MCF 10A (cell line): ENCODE data around the gene NBEAL1. TPM values are rescaled to one million over a fixed set of nuclear protein-coding genes. Genes with fewer than 3 reads are reported as not detected.

Source experiments
- BruUV-seq: library from RNA; stranded (reverse); fragments of 400-500 nt; replicated peaks from 2 replicates; lab custom pipeline; 2021; lab: Mats Ljungman, UMichigan
- CTCF ChIA-PET: fragments of 300-600 bp; sonication (Branson Sonifier 250); formaldehyde crosslinking; extraction: SDS; loops from one replicate; lab custom pipeline; 2021; ENCODE audit warnings: antibody characterized with exemption, inconsistent platforms; lab: Yijun Ruan, JAX
- POLR2A ChIA-PET: fragments of 300-600, 350-650 bp; sonication (Branson Sonifier 250); formaldehyde crosslinking; extraction: SDS; loops from one replicate; lab custom pipeline; 2020; ENCODE audit warnings: antibody characterized with exemption, inconsistent platforms; lab: Yijun Ruan, JAX
- DNase-seq: peaks from one replicate; pipeline ENCODE4 v3.0.0-alpha.2; 2018; ENCODE audit not compliant: unreplicated experiment
- H3K27ac Mint-ChIP-seq: one replicate; pipeline ENCODE4 v1.8.0; 2022; ENCODE audit warnings: mild to moderate bottlenecking, low read depth, mixed read lengths; ENCODE audit not compliant: unreplicated experiment
- H3K27me3 Mint-ChIP-seq: one replicate; pipeline ENCODE4 v1.8.0; 2022; ENCODE audit warnings: mixed read lengths; ENCODE audit not compliant: insufficient read depth, unreplicated experiment
- H3K36me3 Mint-ChIP-seq: one replicate; pipeline ENCODE4 v1.8.0; 2022; ENCODE audit warnings: mild to moderate bottlenecking, moderate library complexity, mixed read lengths; ENCODE audit not compliant: insufficient read depth, unreplicated experiment
- H3K4me1 Mint-ChIP-seq: one replicate; pipeline ENCODE4 v1.8.0; 2022; ENCODE audit warnings: mixed read lengths; ENCODE audit not compliant: insufficient read depth, unreplicated experiment
- H3K4me3 Mint-ChIP-seq: one replicate; pipeline ENCODE4 v1.8.0; 2022; ENCODE audit warnings: mild to moderate bottlenecking, moderate library complexity, mixed read lengths; ENCODE audit not compliant: unreplicated experiment
- H3K9me3 Mint-ChIP-seq: one replicate; pipeline ENCODE4 v1.8.0; 2022; ENCODE audit warnings: mixed read lengths; ENCODE audit not compliant: unreplicated experiment
- intact Hi-C: fragments of 100-400 bp; cut with micrococcal nuclease; formaldehyde crosslinking; loops from 2 replicates; pipeline ENCODE4 v1.14.1; 2022
- total RNA-seq: library from RNA; stranded (reverse); gene quantifications from 2 replicates; pipeline ENCODE4 v1.2.3, GENCODE V29; 2022
- TF ChIP-seq, protein P1 (sequence below): fragments of 200-600 bp; IDR thresholded peaks from one replicate; pipeline ENCODE4 v1.8.0; 2022; ENCODE audit warnings: antibody characterized with exemption, mild to moderate bottlenecking; ENCODE audit not compliant: unreplicated experiment

The NBEAL1 gene
- total RNA-seq, 1 experiment from 2014 or later, result 18.8 TPM

DNA sequence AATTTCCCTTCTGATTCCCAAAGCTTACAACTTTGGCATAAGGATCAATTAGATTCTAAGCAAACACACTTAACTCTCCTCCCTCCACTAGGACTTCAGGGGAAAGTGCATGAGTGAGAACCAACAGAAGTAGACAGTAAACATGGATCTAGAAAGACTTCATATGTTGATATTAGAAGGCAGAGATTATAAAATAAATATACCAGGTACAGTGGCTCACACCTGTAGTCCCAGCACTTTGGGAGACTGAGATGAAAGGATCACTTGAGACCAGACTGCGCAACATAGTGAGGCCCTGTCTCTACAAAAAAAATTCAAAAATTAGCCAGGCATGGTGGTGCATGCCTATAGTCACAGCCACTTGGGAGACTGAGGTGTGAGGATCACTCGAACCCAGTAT is 15.9 kb downstream of the NBEAL1 start:
- CTCF ChIA-PET, result no interaction called here

DNA sequence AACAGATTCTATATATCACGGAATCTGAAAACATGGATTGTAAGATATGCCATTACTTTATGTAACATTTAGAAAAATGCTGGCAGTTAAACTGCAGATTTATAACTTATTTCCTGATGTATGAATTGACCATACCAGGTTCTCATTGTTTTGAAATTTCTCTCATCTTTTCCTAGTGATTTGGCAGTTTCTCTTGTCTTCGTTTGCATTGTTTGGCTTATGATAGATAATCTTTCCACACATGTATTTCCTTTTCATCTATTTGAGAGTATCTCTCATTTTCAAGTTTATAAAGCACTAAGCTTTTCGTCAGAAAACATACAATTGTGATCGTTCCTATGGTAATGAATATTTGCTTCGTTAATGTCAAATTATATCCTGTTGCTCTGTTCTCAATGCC is 16.3 kb downstream of the NBEAL1 start:
- Mint-ChIP-seq H3K36me3 (peaks cover 7% of the 10 kb centered on the region), H3K4me1 (peaks cover 7% of the 10 kb centered on the region), H3K9me3 (no peaks in the 10 kb centered on the region), H3K4me3 (no peak overlapping the region), H3K27me3 (no peaks in the 10 kb centered on the region), H3K27ac (no peak overlapping the region)
- TF ChIP-seq, protein P1, sequence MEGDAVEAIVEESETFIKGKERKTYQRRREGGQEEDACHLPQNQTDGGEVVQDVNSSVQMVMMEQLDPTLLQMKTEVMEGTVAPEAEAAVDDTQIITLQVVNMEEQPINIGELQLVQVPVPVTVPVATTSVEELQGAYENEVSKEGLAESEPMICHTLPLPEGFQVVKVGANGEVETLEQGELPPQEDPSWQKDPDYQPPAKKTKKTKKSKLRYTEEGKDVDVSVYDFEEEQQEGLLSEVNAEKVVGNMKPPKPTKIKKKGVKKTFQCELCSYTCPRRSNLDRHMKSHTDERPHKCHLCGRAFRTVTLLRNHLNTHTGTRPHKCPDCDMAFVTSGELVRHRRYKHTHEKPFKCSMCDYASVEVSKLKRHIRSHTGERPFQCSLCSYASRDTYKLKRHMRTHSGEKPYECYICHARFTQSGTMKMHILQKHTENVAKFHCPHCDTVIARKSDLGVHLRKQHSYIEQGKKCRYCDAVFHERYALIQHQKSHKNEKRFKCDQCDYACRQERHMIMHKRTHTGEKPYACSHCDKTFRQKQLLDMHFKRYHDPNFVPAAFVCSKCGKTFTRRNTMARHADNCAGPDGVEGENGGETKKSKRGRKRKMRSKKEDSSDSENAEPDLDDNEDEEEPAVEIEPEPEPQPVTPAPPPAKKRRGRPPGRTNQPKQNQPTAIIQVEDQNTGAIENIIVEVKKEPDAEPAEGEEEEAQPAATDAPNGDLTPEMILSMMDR, result no peak
- CTCF ChIA-PET, result no interaction called here
- no TSS peak for BruUV-seq
- intact Hi-C loops, result no loop called here
- POLR2A ChIA-PET, result interaction anchor here (1.4 kb wide), 1 partner anchor 13 kb away, joined by 4 read pairs; no protein-coding TSS in a partner anchor
- no peak for DNase-seq

More for the DNA sequence above, 15.9 kb downstream of the NBEAL1 start:
- Mint-ChIP-seq H3K9me3 (no peaks in the 10 kb centered on the region), H3K36me3 (peaks cover 7% of the 10 kb centered on the region), H3K27me3 (no peaks in the 10 kb centered on the region), H3K4me3 (no peak overlapping the region), H3K4me1 (peaks cover 12% of the 10 kb centered on the region), H3K27ac (no peak overlapping the region)
- no TSS peak for BruUV-seq
- DNase-seq, result no peak
- TF ChIP-seq, protein P1, result no peak
- POLR2A ChIA-PET, result interaction anchor here (1.4 kb wide), 1 partner anchor 13 kb away, joined by 4 read pairs; no protein-coding TSS in a partner anchor
- intact Hi-C loops, result no loop called here

DNA sequence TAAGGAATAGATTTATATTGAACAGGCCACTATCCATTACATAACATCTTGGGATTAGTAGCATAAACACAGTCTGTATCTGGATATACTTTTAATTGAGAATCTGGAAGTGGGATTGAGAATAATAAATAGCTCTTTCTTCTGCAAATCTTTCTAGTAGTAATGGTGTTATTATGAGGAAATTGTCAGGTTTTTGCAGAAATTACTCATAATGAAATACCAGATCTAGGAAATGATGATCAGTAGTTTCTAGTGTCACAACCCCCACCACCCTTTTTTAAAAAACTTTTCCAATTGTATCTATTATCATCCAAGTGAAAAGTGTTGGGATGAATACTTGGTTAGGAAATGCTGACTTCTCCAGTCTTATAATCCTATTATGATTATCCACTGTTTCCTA is 18.7 kb downstream of the NBEAL1 start:
- peaks cover 7% of the 10 kb centered on the region for H3K36me3 Mint-ChIP-seq
- no peak for DNase-seq
- H3K27me3 Mint-ChIP-seq, result no peaks in the 10 kb centered on the region
- BruUV-seq, result no TSS peak
- ChIA-PET POLR2A (no interaction called here), CTCF (no interaction called here)
- H3K4me3 Mint-ChIP-seq, result no peak overlapping the region
- intact Hi-C loops, result no loop called here
- no peaks in the 10 kb centered on the region for H3K9me3 Mint-ChIP-seq
- H3K27ac Mint-ChIP-seq, result no peak overlapping the region
- H3K4me1 Mint-ChIP-seq, result peaks cover 11% of the 10 kb centered on the region
- TF ChIP-seq, protein P1, result no peak

DNA sequence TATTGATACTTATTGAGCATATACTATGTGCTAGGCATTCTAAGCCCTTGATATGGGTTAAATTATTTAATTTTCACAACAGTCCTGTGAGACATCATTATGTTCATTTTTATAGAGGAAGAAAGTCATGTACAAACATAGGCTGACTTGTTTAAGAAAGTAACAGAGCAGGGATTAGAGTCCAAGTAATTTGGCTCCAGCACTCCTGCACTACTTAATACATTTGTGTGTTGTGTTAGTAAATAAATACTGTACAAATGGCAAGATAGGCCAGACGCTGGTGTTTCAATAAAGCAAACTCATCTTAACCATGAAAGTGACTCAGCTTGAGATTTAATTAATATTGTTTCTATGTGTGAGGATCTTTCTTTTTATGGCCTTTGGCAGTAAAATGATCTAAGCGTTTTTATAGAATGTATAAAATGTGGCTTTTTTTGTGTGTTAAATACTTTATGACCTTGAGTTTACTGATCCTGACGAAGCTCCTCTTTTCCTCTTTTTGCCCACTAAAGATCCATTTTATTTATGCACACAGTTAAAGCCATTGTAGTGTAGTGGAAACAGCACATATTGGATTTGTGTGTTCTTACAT is 21.3 kb downstream of the NBEAL1 start:
- ChIA-PET CTCF (interaction anchor here (0.6 to 1.1 kb wide), 2 partner anchors 14 to 127 kb away, joined by 3 to 6 read pairs; no protein-coding TSS in a partner anchor), POLR2A (interaction anchor here (1.2 kb wide), 1 partner anchor 22 kb away, joined by 4 read pairs; the partner anchor contains the start of gene NBEAL1)
- Mint-ChIP-seq H3K9me3 (no peaks in the 10 kb centered on the region), H3K27ac (no peak overlapping the region), H3K4me3 (no peak overlapping the region), H3K27me3 (no peaks in the 10 kb centered on the region), H3K36me3 (peaks cover 13% of the 10 kb centered on the region), H3K4me1 (peaks cover 11% of the 10 kb centered on the region)
- TF ChIP-seq, protein P1, result no peak
- intact Hi-C loops, result no loop called here
- no TSS peak for BruUV-seq
- no peak for DNase-seq
